ENCODE measurements around the gene C19orf73. TPM values are rescaled to one million over a fixed set of nuclear protein-coding genes. Genes with fewer than 3 reads are reported as not detected.
A peak's percentile ranks its signal among the peaks of the same experiment; 100 is the strongest.

The C19orf73 gene
- total RNA-seq, 1 experiment from 2014 or later = 1.4 TPM

DNA sequence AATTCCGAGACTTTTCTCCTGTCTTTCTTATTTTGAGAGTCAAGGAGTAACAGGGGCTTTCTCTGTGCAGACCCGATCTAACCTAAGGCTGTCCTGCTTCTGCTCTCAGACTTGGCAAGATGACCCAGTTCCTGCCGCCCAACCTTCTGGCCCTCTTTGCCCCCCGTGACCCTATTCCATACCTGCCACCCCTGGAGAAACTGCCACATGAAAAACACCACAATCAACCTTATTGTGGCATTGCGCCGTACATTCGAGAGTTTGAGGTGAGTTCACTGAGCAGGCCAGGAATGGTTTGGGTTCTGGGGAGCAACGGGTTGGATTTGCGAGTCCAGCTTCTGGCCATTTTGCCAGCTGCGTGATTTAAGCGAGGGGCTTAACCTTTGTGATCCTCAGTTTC lies 32.6 kb downstream of the C19orf73 start:
- POLR2A ChIA-PET = no interaction called here
- H3K9me3 ChIP-seq (ENCODE audit: control insufficient read depth, insufficient read depth, low read depth, low read length) = no peaks in the 10 kb centered on the region
- peak overlapping the region; percentile 94 for H3K27ac ChIP-seq (ENCODE audit: low read length)
- TF ChIP-seq, protein P1, sequence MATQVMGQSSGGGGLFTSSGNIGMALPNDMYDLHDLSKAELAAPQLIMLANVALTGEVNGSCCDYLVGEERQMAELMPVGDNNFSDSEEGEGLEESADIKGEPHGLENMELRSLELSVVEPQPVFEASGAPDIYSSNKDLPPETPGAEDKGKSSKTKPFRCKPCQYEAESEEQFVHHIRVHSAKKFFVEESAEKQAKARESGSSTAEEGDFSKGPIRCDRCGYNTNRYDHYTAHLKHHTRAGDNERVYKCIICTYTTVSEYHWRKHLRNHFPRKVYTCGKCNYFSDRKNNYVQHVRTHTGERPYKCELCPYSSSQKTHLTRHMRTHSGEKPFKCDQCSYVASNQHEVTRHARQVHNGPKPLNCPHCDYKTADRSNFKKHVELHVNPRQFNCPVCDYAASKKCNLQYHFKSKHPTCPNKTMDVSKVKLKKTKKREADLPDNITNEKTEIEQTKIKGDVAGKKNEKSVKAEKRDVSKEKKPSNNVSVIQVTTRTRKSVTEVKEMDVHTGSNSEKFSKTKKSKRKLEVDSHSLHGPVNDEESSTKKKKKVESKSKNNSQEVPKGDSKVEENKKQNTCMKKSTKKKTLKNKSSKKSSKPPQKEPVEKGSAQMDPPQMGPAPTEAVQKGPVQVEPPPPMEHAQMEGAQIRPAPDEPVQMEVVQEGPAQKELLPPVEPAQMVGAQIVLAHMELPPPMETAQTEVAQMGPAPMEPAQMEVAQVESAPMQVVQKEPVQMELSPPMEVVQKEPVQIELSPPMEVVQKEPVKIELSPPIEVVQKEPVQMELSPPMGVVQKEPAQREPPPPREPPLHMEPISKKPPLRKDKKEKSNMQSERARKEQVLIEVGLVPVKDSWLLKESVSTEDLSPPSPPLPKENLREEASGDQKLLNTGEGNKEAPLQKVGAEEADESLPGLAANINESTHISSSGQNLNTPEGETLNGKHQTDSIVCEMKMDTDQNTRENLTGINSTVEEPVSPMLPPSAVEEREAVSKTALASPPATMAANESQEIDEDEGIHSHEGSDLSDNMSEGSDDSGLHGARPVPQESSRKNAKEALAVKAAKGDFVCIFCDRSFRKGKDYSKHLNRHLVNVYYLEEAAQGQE (IDR thresholded peaks at IDR 0.05; ENCODE audit: insufficient read depth in 1 of 2, low read depth in 2 of 2, low read length in 1 of 2) = no peak
- TF ChIP-seq POLR2AphosphoS5 (IDR thresholded peaks at IDR 0.05; ENCODE audit: low read depth, low read length) = no peak
- TF ChIP-seq, protein P2, sequence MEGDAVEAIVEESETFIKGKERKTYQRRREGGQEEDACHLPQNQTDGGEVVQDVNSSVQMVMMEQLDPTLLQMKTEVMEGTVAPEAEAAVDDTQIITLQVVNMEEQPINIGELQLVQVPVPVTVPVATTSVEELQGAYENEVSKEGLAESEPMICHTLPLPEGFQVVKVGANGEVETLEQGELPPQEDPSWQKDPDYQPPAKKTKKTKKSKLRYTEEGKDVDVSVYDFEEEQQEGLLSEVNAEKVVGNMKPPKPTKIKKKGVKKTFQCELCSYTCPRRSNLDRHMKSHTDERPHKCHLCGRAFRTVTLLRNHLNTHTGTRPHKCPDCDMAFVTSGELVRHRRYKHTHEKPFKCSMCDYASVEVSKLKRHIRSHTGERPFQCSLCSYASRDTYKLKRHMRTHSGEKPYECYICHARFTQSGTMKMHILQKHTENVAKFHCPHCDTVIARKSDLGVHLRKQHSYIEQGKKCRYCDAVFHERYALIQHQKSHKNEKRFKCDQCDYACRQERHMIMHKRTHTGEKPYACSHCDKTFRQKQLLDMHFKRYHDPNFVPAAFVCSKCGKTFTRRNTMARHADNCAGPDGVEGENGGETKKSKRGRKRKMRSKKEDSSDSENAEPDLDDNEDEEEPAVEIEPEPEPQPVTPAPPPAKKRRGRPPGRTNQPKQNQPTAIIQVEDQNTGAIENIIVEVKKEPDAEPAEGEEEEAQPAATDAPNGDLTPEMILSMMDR (IDR thresholded peaks at IDR 0.05) = no peak
- H3K4me1 ChIP-seq (ENCODE audit: control insufficient read depth, insufficient read depth, low read length) = no peaks in the 10 kb centered on the region
- in situ Hi-C loops (cut with HindIII; ENCODE audit: low pct_unique_long_range_greater_than_20kb, low sequenced_read_pairs) (no loop called here), intact Hi-C loops (cut with micrococcal nuclease; ENCODE audit: unreplicated experiment) (no loop called here)
- H3K36me3 ChIP-seq (ENCODE audit: control insufficient read depth, insufficient read depth, low read length) = peaks cover 13% of the 10 kb centered on the region
- CTCF ChIA-PET = no interaction called here
- ATAC-seq (no peak), DNase-seq (ENCODE audit: low read depth, low spot score) (no peak)
- peak overlapping the region; percentile 93 to 95 for H3K4me3 ChIP-seq (ENCODE audit: low read depth in 2 of 2, low read length in 2 of 2)
- no TSS peak for BruUV-seq (replicated peaks)
- no peaks in the 10 kb centered on the region for H3K27me3 ChIP-seq (ENCODE audit: control insufficient read depth, insufficient read depth, low read length)

DNA sequence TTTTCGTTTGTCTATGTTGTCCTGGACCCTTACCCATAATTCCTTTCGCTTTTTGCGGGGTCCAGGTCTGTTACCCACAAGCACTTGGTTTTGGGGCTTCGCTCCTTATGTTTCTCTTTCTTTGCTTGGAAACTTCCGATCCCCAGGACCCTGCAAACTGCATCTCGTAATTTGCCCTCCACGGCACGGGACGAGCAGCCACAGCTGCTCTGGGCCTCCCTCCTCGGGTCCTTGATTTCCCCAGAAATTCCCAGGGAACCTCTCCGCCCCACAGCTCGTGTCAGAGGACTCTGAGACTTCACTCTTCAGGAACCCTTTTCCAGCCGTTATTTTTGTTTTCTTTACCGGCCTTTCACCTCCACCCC lies 33.1 kb downstream of the C19orf73 start:
- H3K4me1 ChIP-seq (ENCODE audit: control insufficient read depth, insufficient read depth, low read length) = no peaks in the 10 kb centered on the region
- POLR2A ChIA-PET = no interaction called here
- DNase-seq (ENCODE audit: low read depth, low spot score) (no peak), ATAC-seq (no peak)
- CTCF ChIA-PET = no interaction called here
- peaks cover 13% of the 10 kb centered on the region for H3K36me3 ChIP-seq (ENCODE audit: control insufficient read depth, insufficient read depth, low read length)
- H3K27ac ChIP-seq (ENCODE audit: low read length) = peak overlapping the region; percentile 94
- TF ChIP-seq, protein P1 (IDR thresholded peaks at IDR 0.05; ENCODE audit: insufficient read depth in 1 of 2, low read depth in 2 of 2, low read length in 1 of 2) = no peak
- TF ChIP-seq SIN3A (IDR thresholded peaks at IDR 0.05; ENCODE audit: borderline replicate concordance, insufficient read depth, low read depth, low read length) (no peak), TCF7L2 (IDR thresholded peaks at IDR 0.05; ENCODE audit: low read depth, low read length) (no peak), POLR2AphosphoS5 (IDR thresholded peaks at IDR 0.05; ENCODE audit: low read depth, low read length) (no peak)
- TF ChIP-seq, protein P2 (IDR thresholded peaks at IDR 0.05) = no peak
- BruUV-seq (replicated peaks) = no TSS peak
- H3K4me3 ChIP-seq (ENCODE audit: low read depth in 2 of 2, low read length in 2 of 2) = peak overlapping the region; percentile 93 to 95
- intact Hi-C loops (cut with micrococcal nuclease; ENCODE audit: unreplicated experiment) = no loop called here
- in situ Hi-C loops (cut with HindIII; ENCODE audit: low pct_unique_long_range_greater_than_20kb, low sequenced_read_pairs) = no loop called here
- H3K27me3 ChIP-seq (ENCODE audit: control insufficient read depth, insufficient read depth, low read length) = no peaks in the 10 kb centered on the region
- no peaks in the 10 kb centered on the region for H3K9me3 ChIP-seq (ENCODE audit: control insufficient read depth, insufficient read depth, low read depth, low read length)
